Epithelial cell of umbilical artery (primary cell): ENCODE results near the gene DCTN5. TPM values are rescaled to one million over a fixed set of nuclear protein-coding genes. Genes with fewer than 3 reads are reported as not detected.

Experiments
- total RNA-seq: library from RNA; depleted of rRNA; stranded (reverse); fragments of >200 nt; gene quantifications from 2 replicates; pipeline ENCODE4 v1.2.3, GENCODE V29; 2014

DCTN5 gene
- total RNA-seq, result 63.3 and 83.4 TPM in 2 replicates

DNA sequence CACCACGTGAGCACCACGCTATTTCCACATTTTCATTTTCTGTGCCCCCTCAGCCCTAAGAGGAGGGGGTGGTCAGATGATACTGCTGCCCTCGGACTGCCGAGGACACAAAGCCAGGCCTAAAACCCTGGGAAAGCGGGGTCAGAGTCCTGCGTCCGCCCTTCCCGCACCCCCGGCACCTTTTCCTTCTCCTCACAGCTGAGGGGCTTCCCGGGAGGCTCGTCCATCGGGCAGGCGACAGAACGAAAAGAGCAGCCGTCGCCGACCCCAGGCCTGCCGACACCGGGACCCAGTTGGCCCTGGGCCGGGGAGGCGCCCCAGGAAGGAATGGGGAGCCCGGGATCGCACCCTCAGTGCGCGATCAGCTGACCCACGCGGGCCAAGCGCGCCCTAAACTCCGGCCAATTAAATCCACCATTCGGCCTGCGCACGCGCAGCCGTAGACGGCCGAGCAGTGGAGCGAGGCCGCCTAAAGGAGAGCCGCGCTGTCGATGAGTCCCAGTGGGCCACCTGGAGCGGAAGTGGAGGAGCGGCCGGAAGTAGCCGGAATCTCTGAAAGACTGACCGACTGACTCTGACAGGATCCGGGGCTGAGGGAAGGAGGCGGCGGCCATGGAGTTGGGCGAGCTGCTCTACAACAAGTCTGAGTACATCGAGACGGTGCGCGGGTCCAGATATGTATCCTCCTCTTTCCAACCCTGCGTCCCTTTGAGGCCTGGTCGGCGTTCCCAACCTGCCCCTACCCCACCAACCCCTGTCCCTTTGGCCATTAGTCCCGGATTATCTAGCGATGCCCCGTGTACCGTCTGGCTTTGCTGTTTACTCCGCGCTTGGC lies at the start of gene DCTN5, which contains the start of gene PALB2:
TSS of gene DCTN5 (plus strand) at position 536 of the 835 bp plus-strand sequence. CDS start at position 613, 77 bp downstream.
TSS of gene PALB2 (minus strand) at position 380 of the 835 bp plus-strand sequence. CDS start at position 227, 153 bp downstream.

DNA sequence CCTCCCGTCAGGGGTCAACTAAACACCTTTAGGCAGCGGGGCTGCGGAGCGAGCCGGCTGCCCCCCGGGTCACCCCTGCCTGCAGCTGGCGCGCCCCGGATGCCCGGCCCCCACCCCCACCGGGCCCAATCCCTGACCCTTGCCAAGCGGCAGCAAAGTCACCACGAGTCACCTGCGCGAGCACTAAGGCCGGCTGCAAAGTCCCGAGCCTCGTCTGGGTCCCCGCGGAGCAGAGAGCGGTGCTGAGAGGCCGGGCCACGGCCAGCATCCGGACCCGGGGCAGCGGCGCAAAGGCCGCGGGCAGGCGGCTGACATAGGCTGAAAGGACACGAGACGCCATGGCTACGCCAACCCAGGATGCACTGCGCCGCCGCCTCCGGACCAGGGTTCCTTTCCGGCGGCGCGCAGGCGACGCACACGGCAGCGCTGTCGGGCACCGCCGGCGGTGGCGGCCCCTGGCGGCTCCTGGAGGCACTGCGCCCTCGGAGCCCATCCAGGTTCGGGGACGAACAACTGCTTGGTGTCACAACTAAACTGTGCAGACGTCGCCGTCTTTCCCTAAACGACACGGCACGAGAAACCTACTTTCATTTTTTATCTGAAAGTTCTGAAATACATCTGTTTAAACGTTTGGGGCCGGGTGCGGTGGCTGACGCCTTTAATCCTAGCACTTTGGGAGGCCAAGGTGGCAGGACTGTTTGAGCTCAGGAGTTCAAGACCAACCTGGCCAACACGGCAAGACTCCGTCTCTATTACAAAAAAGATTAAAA lies 45.1 kb upstream of the DCTN5 start, which contains the start of gene NDUFAB1:
TSS of gene NDUFAB1 (minus strand) at position 366 of the 770 bp plus-strand sequence. CDS start at position 340, 26 bp downstream.

DNA sequence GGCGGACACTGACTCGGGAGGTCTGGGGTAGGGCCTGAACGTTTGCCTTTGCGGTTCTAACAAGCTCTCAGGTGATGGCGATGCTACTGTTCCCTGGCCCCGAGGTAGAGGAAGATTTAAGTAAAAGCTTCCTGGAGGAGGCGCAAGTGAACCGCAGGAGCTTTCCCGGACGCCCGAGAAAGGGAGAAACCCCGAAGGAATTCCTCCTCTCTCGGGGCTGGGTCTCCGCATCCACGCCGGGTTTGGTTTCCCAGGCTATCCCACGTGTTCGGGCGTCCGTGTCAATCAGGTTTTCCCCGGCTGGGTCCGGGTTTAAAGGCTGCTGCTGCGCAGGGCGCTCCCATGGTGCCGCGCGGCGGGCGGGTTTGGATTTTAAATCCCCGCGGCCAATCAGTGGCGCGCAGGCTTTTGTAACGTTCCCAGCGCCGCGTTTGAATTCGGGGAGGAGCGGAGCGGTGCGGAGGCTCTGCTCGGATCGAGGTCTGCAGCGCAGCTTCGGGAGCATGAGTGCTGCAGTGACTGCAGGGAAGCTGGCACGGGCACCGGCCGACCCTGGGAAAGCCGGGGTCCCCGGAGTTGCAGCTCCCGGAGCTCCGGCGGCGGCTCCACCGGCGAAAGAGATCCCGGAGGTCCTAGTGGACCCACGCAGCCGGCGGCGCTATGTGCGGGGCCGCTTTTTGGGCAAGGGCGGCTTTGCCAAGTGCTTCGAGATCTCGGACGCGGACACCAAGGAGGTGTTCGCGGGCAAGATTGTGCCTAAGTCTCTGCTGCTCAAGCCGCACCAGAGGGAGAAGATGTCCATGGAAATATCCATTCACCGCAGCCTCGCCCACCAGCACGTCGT lies 37.4 kb downstream of the DCTN5 start, which contains the start of gene PLK1:
TSS of gene PLK1 (plus strand) at position 460 of the 844 bp plus-strand sequence. CDS start at position 504, 44 bp downstream.

GRCh38 chr16:23712976-23713375 lies 71.7 kb downstream of the DCTN5 start, which contains the start of gene ERN2:
Gene ERN2 (minus strand): TSS chr16:23713222. CDS start chr16:23713187, 35 bp downstream.

Other genes starting within 250 kb of the DCTN5 start
- gene COG7, start 188.3 kb upstream of the DCTN5 start, total RNA-seq, result 10.5 and 11.0 TPM in 2 replicates
- 22.4 and 33.1 TPM in 2 replicates for gene GGA2, start 131.0 kb upstream of the DCTN5 start, total RNA-seq
- gene EARS2, start 84.1 kb upstream of the DCTN5 start, total RNA-seq, result 20.1 and 23.4 TPM in 2 replicates
- 53.9 and 159 TPM in 2 replicates for gene UBFD1, start 83.7 kb upstream of the DCTN5 start, total RNA-seq
- 143 and 166 TPM in 2 replicates for gene NDUFAB1, start 45.1 kb upstream of the DCTN5 start, total RNA-seq
- gene PALB2, start 156 bp upstream of the DCTN5 start, total RNA-seq, result 7.1 and 7.6 TPM in 2 replicates
- gene PLK1, start 37.4 kb downstream of the DCTN5 start, total RNA-seq, result 27.9 and 29.6 TPM in 2 replicates
- gene ERN2, start 71.8 kb downstream of the DCTN5 start, total RNA-seq, result not detected in 2 replicates
- gene CHP2, start 113.6 kb downstream of the DCTN5 start, total RNA-seq, result not detected in 2 replicates
- gene PRKCB, start 194.5 kb downstream of the DCTN5 start, total RNA-seq, result 1.7 TPM in 1 of 2 replicates, not detected in the other